ENCODE measurements around the gene MZT1.
"Not testable (repeated sequence)": the region's sequence is repeated elsewhere in the genome, so short reads cannot be mapped to it uniquely, and the experiment has no call there.

The MZT1 gene

GRCh38 chr13:72727417-72728289 lies at the start of gene MZT1, which contains the start of gene BORA:
Gene MZT1, minus strand, starts transcription at chr13:72727629. Its CDS starts 27 bp downstream, at chr13:72727602.
Gene BORA, plus strand, starts transcription at chr13:72727923. Its CDS starts 1,018 bp downstream, at chr13:72728941.
- DNase-seq (ENCODE audit: low read depth), result peak; percentile 96

GRCh38 chr13:72774019-72774418 lies 46.6 kb upstream of the MZT1 start:
- DNase-seq (ENCODE audit: low read depth), result no peak

GRCh38 chr13:72763411-72763810 lies 36.0 kb upstream of the MZT1 start:
- DNase-seq (ENCODE audit: low read depth), result no peak

- no peak for DNase-seq (ENCODE audit: low read depth)
Measured at GRCh38 chr13:72760189-72760588, 32.8 kb upstream of the MZT1 start.

- DNase-seq (ENCODE audit: low read depth), result no peak
Measured at GRCh38 chr13:72757792-72758535, 30.5 kb upstream of the MZT1 start.

GRCh38 chr13:72754111-72754510 lies 26.7 kb upstream of the MZT1 start:
- no peak for DNase-seq (ENCODE audit: low read depth)

- no peak for DNase-seq (ENCODE audit: low read depth)
Measured at GRCh38 chr13:72751220-72751619, 23.8 kb upstream of the MZT1 start.

- no peak for DNase-seq (ENCODE audit: low read depth)
Measured at GRCh38 chr13:72745260-72745659, 17.8 kb upstream of the MZT1 start.

- DNase-seq (ENCODE audit: low read depth), result no peak
Measured at GRCh38 chr13:72740015-72740414, 12.6 kb upstream of the MZT1 start.

- DNase-seq (ENCODE audit: low read depth), result no peak
Measured at GRCh38 chr13:72737033-72737432, 9.6 kb upstream of the MZT1 start.

GRCh38 chr13:72728290-72728605 lies 819 bp upstream of the MZT1 start:
- DNase-seq (ENCODE audit: low read depth), result no peak

- DNase-seq (ENCODE audit: low read depth), result no peak
Measured at GRCh38 chr13:72726726-72727416, 558 bp downstream of the MZT1 start.

- not testable (repeated sequence) for DNase-seq (ENCODE audit: low read depth)
Measured at GRCh38 chr13:72726185-72726584, 1.2 kb downstream of the MZT1 start.

GRCh38 chr13:72716776-72717175 lies 10.7 kb downstream of the MZT1 start:
- no peak for DNase-seq (ENCODE audit: low read depth)

GRCh38 chr13:72700509-72700908 lies 26.9 kb downstream of the MZT1 start:
- no peak for DNase-seq (ENCODE audit: low read depth)

- DNase-seq (ENCODE audit: low read depth), result no peak
Measured at GRCh38 chr13:72698164-72698563, 29.3 kb downstream of the MZT1 start.

- no peak for DNase-seq (ENCODE audit: low read depth)
Measured at GRCh38 chr13:72696579-72696978, 30.9 kb downstream of the MZT1 start.

GRCh38 chr13:72694314-72694713 lies 33.1 kb downstream of the MZT1 start:
- DNase-seq (ENCODE audit: low read depth), result no peak

- DNase-seq (ENCODE audit: low read depth), result no peak
Measured at GRCh38 chr13:72693832-72694231, 33.6 kb downstream of the MZT1 start.

GRCh38 chr13:72692884-72693514 lies 34.4 kb downstream of the MZT1 start:
- DNase-seq (ENCODE audit: low read depth), result no peak

GRCh38 chr13:72689181-72689696 lies 38.2 kb downstream of the MZT1 start:
- no peak for DNase-seq (ENCODE audit: low read depth)

- DNase-seq (ENCODE audit: low read depth), result no peak
Measured at GRCh38 chr13:72686766-72687165, 40.7 kb downstream of the MZT1 start.
